ENCODE data around the gene DMAC1. TPM values are rescaled to one million over a fixed set of nuclear protein-coding genes. Genes with fewer than 3 reads are reported as not detected.

The DMAC1 gene, protein sequence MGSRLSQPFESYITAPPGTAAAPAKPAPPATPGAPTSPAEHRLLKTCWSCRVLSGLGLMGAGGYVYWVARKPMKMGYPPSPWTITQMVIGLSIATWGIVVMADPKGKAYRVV
- total RNA-seq (2021), result 29.3 and 43.3 TPM in 2 replicates
- percentile 77 among the genes with signal in this experiment for Bru-seq, nascent RNA
- BruChase-seq, experiment 1, labeled RNA remaining after a 2-hour chase, result percentile 69 among the genes with signal in this experiment
- percentile 73 among the genes with signal in this experiment for BruChase-seq, experiment 2, labeled RNA remaining after a 6-hour chase
- long read RNA-seq, transcript DMAC1-201 (2 exons, 2,755 nt), result major isoform, 62 of 167 reads
- long read RNA-seq, partial matches to known transcripts, result 0 of 167 reads
- long read RNA-seq, other reads (novel, unspliced or antisense), result 105 of 167 reads

DNA sequence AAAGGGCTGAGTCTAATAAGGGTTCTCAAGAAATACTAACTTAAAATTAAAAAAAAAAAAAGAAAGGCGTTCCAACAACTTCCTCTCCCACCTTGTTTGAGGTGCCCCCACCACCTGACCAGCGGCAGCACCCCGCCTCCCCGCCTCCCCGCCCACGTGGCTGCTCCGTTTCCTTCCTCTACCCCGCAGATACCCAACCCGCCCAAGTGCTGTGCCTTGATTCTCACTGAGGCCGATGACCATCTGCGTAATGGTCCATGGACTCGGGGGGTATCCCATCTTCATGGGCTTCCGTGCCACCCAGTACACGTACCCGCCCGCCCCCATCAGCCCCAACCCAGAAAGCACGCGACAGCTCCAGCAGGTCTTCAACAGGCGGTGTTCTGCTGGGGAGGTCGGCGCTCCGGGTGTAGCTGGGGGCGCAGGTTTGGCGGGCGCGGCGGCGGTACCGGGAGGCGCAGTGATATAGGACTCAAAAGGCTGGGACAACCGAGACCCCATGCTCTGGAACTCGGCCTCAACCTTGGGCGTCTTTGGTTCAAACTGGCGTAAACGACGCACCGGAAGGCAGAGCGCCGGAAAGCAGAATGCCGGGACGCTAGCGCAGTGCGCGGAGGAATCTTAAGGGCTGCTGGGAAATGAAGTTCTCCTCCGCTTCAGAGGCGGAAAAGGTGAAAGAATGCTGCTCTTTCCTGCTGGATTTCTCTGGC lies at the start of gene DMAC1:
Gene DMAC1, minus strand, starts transcription at position 545 of the 710 bp plus-strand sequence. Its CDS starts 44 bp downstream, at position 501.
- peak; percentile 48 to 57 for DNase-seq
- no peaks in the 10 kb centered on the region for H4K20me1 ChIP-seq (ENCODE audit: insufficient read depth)
- H3K4me3 ChIP-seq, result peak within 1 kb of the TSS; percentile 88
- no TSS peak for BruUV-seq (replicated peaks)
- intact Hi-C loops (cut with micrococcal nuclease; ENCODE audit: unreplicated experiment), result no loop called here
- H3K9me2 ChIP-seq (ENCODE audit: insufficient read depth), result no peaks in the 10 kb centered on the region
- H3K36me3 ChIP-seq (ENCODE audit: low read depth), result no peaks in the 10 kb centered on the region
- ChIA-PET CTCF (no interaction called here), POLR2A (ENCODE audit: unreplicated experiment) (interaction anchor here (0.6 kb wide), 1 partner anchor 1337 kb away, joined by 6 read pairs; no protein-coding TSS in a partner anchor)
- H3K4me2 ChIP-seq, result peak within 1 kb of the TSS; percentile 92
- H3K79me2 ChIP-seq (ENCODE audit: low read depth), result peaks cover 8% of the 10 kb centered on the region
- peak within 1 kb of the TSS; percentile 78 for H2AFZ ChIP-seq
- 0 out of 2 replicates have a peak, but pooled peaks cover 4% of the 10 kb centered on the region for H3K4me1 ChIP-seq (replicated peaks; ENCODE audit: insufficient read depth)
- TF ChIP-seq, protein P1, sequence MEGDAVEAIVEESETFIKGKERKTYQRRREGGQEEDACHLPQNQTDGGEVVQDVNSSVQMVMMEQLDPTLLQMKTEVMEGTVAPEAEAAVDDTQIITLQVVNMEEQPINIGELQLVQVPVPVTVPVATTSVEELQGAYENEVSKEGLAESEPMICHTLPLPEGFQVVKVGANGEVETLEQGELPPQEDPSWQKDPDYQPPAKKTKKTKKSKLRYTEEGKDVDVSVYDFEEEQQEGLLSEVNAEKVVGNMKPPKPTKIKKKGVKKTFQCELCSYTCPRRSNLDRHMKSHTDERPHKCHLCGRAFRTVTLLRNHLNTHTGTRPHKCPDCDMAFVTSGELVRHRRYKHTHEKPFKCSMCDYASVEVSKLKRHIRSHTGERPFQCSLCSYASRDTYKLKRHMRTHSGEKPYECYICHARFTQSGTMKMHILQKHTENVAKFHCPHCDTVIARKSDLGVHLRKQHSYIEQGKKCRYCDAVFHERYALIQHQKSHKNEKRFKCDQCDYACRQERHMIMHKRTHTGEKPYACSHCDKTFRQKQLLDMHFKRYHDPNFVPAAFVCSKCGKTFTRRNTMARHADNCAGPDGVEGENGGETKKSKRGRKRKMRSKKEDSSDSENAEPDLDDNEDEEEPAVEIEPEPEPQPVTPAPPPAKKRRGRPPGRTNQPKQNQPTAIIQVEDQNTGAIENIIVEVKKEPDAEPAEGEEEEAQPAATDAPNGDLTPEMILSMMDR (conservative IDR thresholded peaks at IDR 0.05), result no peak
- TF ChIP-seq EZH2 (IDR thresholded peaks at IDR 0.05; ENCODE audit: low read depth), result no peak
- H3K27ac ChIP-seq, result peak within 1 kb of the TSS; percentile 58
- H3K27me3 ChIP-seq (ENCODE audit: insufficient read depth, low read depth), result no peaks in the 10 kb centered on the region
- no peaks in the 10 kb centered on the region for H3K9me3 ChIP-seq (ENCODE audit: insufficient read depth, low read depth)
- H3F3A ChIP-seq (ENCODE audit: insufficient read depth, low read depth), result no peaks in the 10 kb centered on the region

DNA sequence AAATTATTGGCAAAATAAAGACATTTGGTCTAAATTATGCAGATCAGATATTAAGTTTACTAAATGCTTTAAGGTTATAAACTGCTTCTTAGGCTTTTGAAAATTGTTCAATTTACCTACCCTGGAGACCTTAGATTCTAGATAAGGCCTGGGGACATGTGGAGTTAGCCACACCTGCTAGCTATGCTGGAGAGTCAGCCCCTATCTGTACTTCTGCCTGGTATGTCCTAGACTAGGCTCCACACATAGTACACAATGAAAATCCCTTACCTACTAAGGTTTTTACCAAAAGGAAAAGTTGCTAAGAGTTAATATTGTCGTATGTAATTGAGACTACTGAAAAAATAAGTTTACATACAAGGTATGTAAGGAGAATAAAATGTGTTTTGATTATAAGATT lies 49.8 kb upstream of the DMAC1 start:
- no peaks in the 10 kb centered on the region for H4K20me1 ChIP-seq (ENCODE audit: insufficient read depth)
- DNase-seq, result no peak
- H3K9me2 ChIP-seq (ENCODE audit: insufficient read depth), result no peaks in the 10 kb centered on the region
- H3K4me2 ChIP-seq, result no peak overlapping the region
- POLR2A ChIA-PET (ENCODE audit: unreplicated experiment), result no interaction called here
- no peaks in the 10 kb centered on the region; the same call in 1 of the 2 replicates for H3K27me3 ChIP-seq (ENCODE audit: insufficient read depth, low read depth)
- H3K27ac ChIP-seq, result no peak overlapping the region
- H3K36me3 ChIP-seq (ENCODE audit: low read depth), result no peaks in the 10 kb centered on the region
- no peak overlapping the region for H3K4me3 ChIP-seq
- no peak overlapping the region for H2AFZ ChIP-seq
- no peaks in the 10 kb centered on the region for H3K79me2 ChIP-seq (ENCODE audit: low read depth)
- CTCF ChIA-PET, result no interaction called here
- no peaks in the 10 kb centered on the region for H3K4me1 ChIP-seq (replicated peaks; ENCODE audit: insufficient read depth)
- H3K9me3 ChIP-seq (ENCODE audit: insufficient read depth, low read depth), result no peaks in the 10 kb centered on the region
- no TSS peak for BruUV-seq (replicated peaks)
- H3F3A ChIP-seq (ENCODE audit: insufficient read depth, low read depth), result no peaks in the 10 kb centered on the region
- TF ChIP-seq, protein P1 (conservative IDR thresholded peaks at IDR 0.05), result no peak
- TF ChIP-seq EZH2 (IDR thresholded peaks at IDR 0.05; ENCODE audit: low read depth), result no peak
- intact Hi-C loops (cut with micrococcal nuclease; ENCODE audit: unreplicated experiment), result no loop called here

DNA sequence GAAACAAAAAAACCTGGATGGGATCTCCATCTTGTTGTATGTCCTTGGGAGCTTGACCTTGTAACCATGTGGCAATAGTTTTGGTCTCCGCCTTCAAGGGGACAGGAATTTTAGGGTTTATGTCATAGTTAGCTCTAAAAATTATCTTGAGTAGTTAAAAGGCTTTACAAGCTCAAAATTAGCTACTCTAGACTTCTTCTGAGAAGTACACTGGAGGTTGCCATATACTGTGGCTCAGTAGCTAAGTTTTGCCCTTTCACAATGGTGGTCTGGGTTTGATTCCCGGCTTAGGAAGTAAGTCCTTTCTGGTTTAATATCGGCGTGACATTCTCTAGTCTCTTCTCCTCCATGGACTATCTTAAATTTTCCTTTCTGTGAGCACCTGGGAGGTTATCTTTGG lies 48.9 kb upstream of the DMAC1 start:
- CTCF ChIA-PET, result no interaction called here
- BruUV-seq (replicated peaks), result no TSS peak
- Histone ChIP-seq H3K27ac (no peak overlapping the region), H3F3A (ENCODE audit: insufficient read depth, low read depth) (no peaks in the 10 kb centered on the region), H3K79me2 (ENCODE audit: low read depth) (no peaks in the 10 kb centered on the region), H3K4me2 (no peak overlapping the region), H3K27me3 (ENCODE audit: insufficient read depth, low read depth) (no peaks in the 10 kb centered on the region; the same call in 1 of the 2 replicates), H3K36me3 (ENCODE audit: low read depth) (no peaks in the 10 kb centered on the region), H3K4me1 (replicated peaks; ENCODE audit: insufficient read depth) (no peaks in the 10 kb centered on the region), H4K20me1 (ENCODE audit: insufficient read depth) (no peaks in the 10 kb centered on the region), H3K4me3 (no peak overlapping the region), H3K9me2 (ENCODE audit: insufficient read depth) (no peaks in the 10 kb centered on the region), H2AFZ (no peak overlapping the region), H3K9me3 (ENCODE audit: insufficient read depth, low read depth) (no peaks in the 10 kb centered on the region)
- intact Hi-C loops (cut with micrococcal nuclease; ENCODE audit: unreplicated experiment), result no loop called here
- TF ChIP-seq, protein P1 (conservative IDR thresholded peaks at IDR 0.05), result no peak
- TF ChIP-seq EZH2 (IDR thresholded peaks at IDR 0.05; ENCODE audit: low read depth), result no peak
- POLR2A ChIA-PET (ENCODE audit: unreplicated experiment), result no interaction called here
- DNase-seq, result no peak
